Chondrocyte (in vitro differentiated cells): Measurements from ENCODE around the gene MICALL2. TPM values are rescaled to one million over a fixed set of nuclear protein-coding genes. Genes with fewer than 3 reads are reported as not detected.
"Not testable (repeated sequence)": the region's sequence is repeated elsewhere in the genome, so short reads cannot be mapped to it uniquely, and the experiment has no call there.

Experiments used
- DNase-seq: peaks from one replicate; pipeline ENCODE4 v3.0.0; 2021; ENCODE audit warnings: mixed read lengths, low spot score
- H3K27ac Mint-ChIP-seq: one replicate; pipeline ENCODE4 v1.8.0; 2021; ENCODE audit warnings: mild to moderate bottlenecking, moderate library complexity, mixed read lengths; ENCODE audit not compliant: unreplicated experiment
- H3K27me3 Mint-ChIP-seq: 2 replicates; pipeline ENCODE4 v1.8.0; 2021; ENCODE audit warnings: low read depth, mixed read lengths
- H3K36me3 Mint-ChIP-seq: 2 replicates; pipeline ENCODE4 v1.8.0; 2021; ENCODE audit warnings: low read depth, mixed read lengths
- H3K4me1 Mint-ChIP-seq: 2 replicates; pipeline ENCODE4 v1.8.0; 2021; ENCODE audit warnings: low read depth, mild to moderate bottlenecking, mixed read lengths
- H3K4me3 Mint-ChIP-seq: one replicate; pipeline ENCODE4 v1.8.0; 2021; ENCODE audit warnings: mild to moderate bottlenecking, moderate library complexity, mixed read lengths; ENCODE audit not compliant: unreplicated experiment
- H3K9me3 Mint-ChIP-seq: 2 replicates; pipeline ENCODE4 v1.8.0; 2021; ENCODE audit warnings: low read depth, mixed read lengths
- CTCF ChIP-seq: fragments of 200-600 bp; sonication (generic); IDR thresholded peaks from 2 replicates; pipeline ENCODE4 v1.5.0; 2021; ENCODE audit warnings: antibody characterized with exemption, mild to moderate bottlenecking, moderate library complexity
- total RNA-seq: library from RNA; stranded (reverse); gene quantifications from 3 replicates; pipeline ENCODE4 v1.2.1, GENCODE V29; 2021

The MICALL2 gene
- total RNA-seq, 1 donor from 2014 or later = 44.5 TPM

- Mint-ChIP-seq H3K4me1 (peaks cover 17% of the 10 kb centered on the region), H3K27me3 (no peaks in the 10 kb centered on the region), H3K4me3 (no peak overlapping the region), H3K36me3 (no peaks in the 10 kb centered on the region), H3K27ac (no peak overlapping the region), H3K9me3 (no peaks in the 10 kb centered on the region)
- peak; percentile 22 for TF ChIP-seq CTCF
- DNase-seq = no peak
Observed at GRCh38 chr7:1448958-1449357, 10.3 kb downstream of the MICALL2 start.

GRCh38 chr7:1447551-1448244 is 11.6 kb downstream of the MICALL2 start:
- no peak for DNase-seq
- Mint-ChIP-seq H3K36me3 (peaks cover 2% of the 10 kb centered on the region), H3K9me3 (no peaks in the 10 kb centered on the region), H3K27me3 (no peaks in the 10 kb centered on the region), H3K4me3 (no peak overlapping the region), H3K4me1 (peaks cover 7% of the 10 kb centered on the region), H3K27ac (no peak overlapping the region)
- TF ChIP-seq CTCF = no peak

GRCh38 chr7:1447112-1447511 is 12.2 kb downstream of the MICALL2 start:
- peaks cover 2% of the 10 kb centered on the region for H3K4me1 Mint-ChIP-seq
- H3K36me3 Mint-ChIP-seq = peaks cover 2% of the 10 kb centered on the region
- H3K4me3 Mint-ChIP-seq = no peak overlapping the region
- H3K27me3 Mint-ChIP-seq = no peaks in the 10 kb centered on the region
- no peaks in the 10 kb centered on the region for H3K9me3 Mint-ChIP-seq
- no peak for TF ChIP-seq CTCF
- H3K27ac Mint-ChIP-seq = no peak overlapping the region
- no peak for DNase-seq

- Mint-ChIP-seq H3K4me3 (no peak overlapping the region), H3K4me1 (no peaks in the 10 kb centered on the region), H3K27ac (no peak overlapping the region), H3K9me3 (no peaks in the 10 kb centered on the region), H3K36me3 (peaks cover 2% of the 10 kb centered on the region), H3K27me3 (no peaks in the 10 kb centered on the region)
- no peak for TF ChIP-seq CTCF
- DNase-seq = no peak
Observed at GRCh38 chr7:1446620-1447032, 12.6 kb downstream of the MICALL2 start.

- H3K9me3 Mint-ChIP-seq, H3K36me3 Mint-ChIP-seq, H3K4me1 Mint-ChIP-seq, DNase-seq, H3K4me3 Mint-ChIP-seq, H3K27ac Mint-ChIP-seq, H3K27me3 Mint-ChIP-seq: not testable (repeated sequence)
Observed at GRCh38 chr7:1446026-1446425, 13.2 kb downstream of the MICALL2 start.

GRCh38 chr7:1445341-1445740 is 13.9 kb downstream of the MICALL2 start:
- TF ChIP-seq CTCF = no peak
- H3K4me1 Mint-ChIP-seq = no peaks in the 10 kb centered on the region
- H3K27ac Mint-ChIP-seq = no peak overlapping the region
- DNase-seq = no peak
- H3K27me3 Mint-ChIP-seq = no peaks in the 10 kb centered on the region
- H3K4me3 Mint-ChIP-seq = no peak overlapping the region
- H3K36me3 Mint-ChIP-seq = peaks cover 4% of the 10 kb centered on the region
- no peaks in the 10 kb centered on the region for H3K9me3 Mint-ChIP-seq
